ENCODE data around the gene DPEP3. TPM values are rescaled to one million over a fixed set of nuclear protein-coding genes. Genes with fewer than 3 reads are reported as not detected.

Gene DPEP3
- total and polyA plus RNA-seq, 10 of the 15 experiments (the other 5 are each of a cell fraction or from before 2014, with no cell fraction given), result not detected

- in situ Hi-C loops (cut with MboI) (no loop called here), intact Hi-C loops (cut with micrococcal nuclease; ENCODE audit: unreplicated experiment) (no loop called here)
- CTCF ChIA-PET, result no interaction called here
- Histone ChIP-seq H3K9ac (ENCODE audit: control insufficient read depth, insufficient read depth, low read length) (no peak overlapping the region), H3K27me3 (replicated peaks in 1 of 2; ENCODE audit: control insufficient read depth in 2 of 2, insufficient read depth in 2 of 2, low read length in 1 of 2) (no peaks in the 10 kb centered on the region), H3K4me1 (ENCODE audit: control insufficient read depth, insufficient read depth, low read length) (peaks cover 11% of the 10 kb centered on the region), H4K20me1 (ENCODE audit: control insufficient read depth, insufficient read depth) (no peaks in the 10 kb centered on the region), H3K27ac (ENCODE audit: control insufficient read depth, insufficient read depth) (no peak overlapping the region), H3K9me3 (replicated peaks; ENCODE audit: control insufficient read depth, insufficient read depth, low read length) (no peaks in the 10 kb centered on the region), H3K4me3 (no peak overlapping the region), H3K79me2 (ENCODE audit: control insufficient read depth, insufficient read depth, low read length) (peaks cover 4% of the 10 kb centered on the region), H3K4me2 (ENCODE audit: control insufficient read depth, insufficient read depth) (no peak overlapping the region), H3K36me3 (ENCODE audit: control insufficient read depth in 2 of 2, insufficient read depth in 2 of 2, low read length in 1 of 2) (peaks cover 5 to 6% of the 10 kb centered on the region in 2 experiments; a peak in 3 of 4 replicates), H2AFZ (ENCODE audit: control insufficient read depth, low read depth, low read length) (no peak overlapping the region)
- no peak for FAIRE-seq
- WGBS (ENCODE audit: insufficient coverage, insufficient replicate concordance, low lambda C conversion rate, missing lambda C conversion rate), result 97% methylated on average over 13 of the region's 13 CpGs
- no peak for TF ChIP-seq ZZZ3 (IDR thresholded peaks at IDR 0.05; ENCODE audit: control insufficient read depth, insufficient read length, low read depth)
- no peak for TF ChIP-seq BMI1 (IDR thresholded peaks at IDR 0.05; ENCODE audit: borderline replicate concordance)
- no peak for TF ChIP-seq ATF3 (IDR thresholded peaks at IDR 0.05; ENCODE audit: borderline replicate concordance, extremely low read depth, low read depth, low read length)
- no peak for TF ChIP-seq SMARCA5 (IDR thresholded peaks at IDR 0.05)
- TF ChIP-seq MAX (IDR thresholded peaks at IDR 0.05; ENCODE audit: low read depth, low read length), result no peak
- TF ChIP-seq NFYA (IDR thresholded peaks at IDR 0.05; ENCODE audit: borderline replicate concordance, low read depth, low read length), result no peak
- TF ChIP-seq CHD4 (IDR thresholded peaks at IDR 0.05), result no peak
- TF ChIP-seq ZNF207 (IDR thresholded peaks at IDR 0.05; ENCODE audit: borderline replicate concordance), result no peak
- no peak for TF ChIP-seq WRNIP1 (IDR thresholded peaks at IDR 0.05; ENCODE audit: borderline replicate concordance, low read depth, low read length)
- TF ChIP-seq ZBTB33 (IDR thresholded peaks at IDR 0.05), result no peak
- no peak for TF ChIP-seq GATAD2B (conservative IDR thresholded peaks at IDR 0.05; ENCODE audit: low read depth)
- RAD21 ChIA-PET (ENCODE audit: unreplicated experiment), result no interaction called here
- POLR2A ChIA-PET, result no interaction called here
- no peak for ATAC-seq
- BruUV-seq (replicated peaks), result no TSS peak
- no peak for DNase-seq (ENCODE audit: low read depth, low spot score)
- SMC1A ChIA-PET (ENCODE audit: uncharacterized antibody, unreplicated experiment), result no interaction called here
Measured at GRCh38 chr16:67961551-67961957, 18.7 kb downstream of the DPEP3 start.

Measured in GM12878 (cell line).